ENCODE measurements around the gene SUN5.
"Not testable (repeated sequence)": the region's sequence is repeated elsewhere in the genome, so short reads cannot be mapped to it uniquely, and the experiment has no call there.

Gene SUN5

DNA sequence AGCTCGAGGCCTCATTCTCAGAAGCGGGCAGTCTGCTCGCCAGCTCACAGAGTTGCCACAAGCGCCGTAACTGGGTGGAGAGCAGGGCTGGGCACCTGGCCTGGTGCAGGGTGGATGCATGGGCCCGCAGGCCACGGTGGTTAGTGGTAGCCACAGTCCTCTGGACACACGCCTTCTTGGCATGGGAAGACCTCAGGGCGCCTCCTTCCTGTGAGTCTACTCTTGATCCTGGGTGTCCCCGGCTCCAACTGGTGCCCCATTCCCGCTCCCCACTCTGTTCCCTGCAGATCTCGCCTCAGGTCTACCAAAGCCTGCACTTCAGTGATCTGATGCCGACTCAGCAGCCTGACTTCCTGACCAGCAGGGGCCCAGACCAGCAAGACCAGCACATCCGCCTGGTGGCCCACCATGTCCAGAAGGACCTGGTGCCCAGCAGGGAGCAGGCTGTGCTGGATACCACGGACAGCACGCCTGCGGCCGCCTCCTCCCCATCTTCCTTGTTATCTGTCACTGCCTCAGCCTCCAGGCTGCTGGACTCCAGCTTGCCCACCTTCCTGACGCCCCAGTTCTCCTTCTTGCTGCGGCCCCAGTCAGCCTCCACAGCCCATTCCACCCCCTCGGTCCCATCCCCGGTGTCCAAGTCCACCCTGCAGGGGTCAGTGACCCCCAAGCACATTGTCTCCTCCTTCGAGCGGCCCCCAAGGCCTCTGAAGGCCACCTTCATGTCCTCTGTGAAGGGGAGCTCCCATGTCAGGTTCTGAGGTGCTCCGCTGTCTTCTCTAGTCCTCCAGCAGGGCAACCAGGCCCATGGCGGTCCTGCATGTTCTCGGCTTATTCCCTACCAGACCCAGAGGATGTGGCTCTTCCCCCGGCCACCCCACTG, 43.1 kb downstream of the SUN5 start:
- no peak for DNase-seq

DNA sequence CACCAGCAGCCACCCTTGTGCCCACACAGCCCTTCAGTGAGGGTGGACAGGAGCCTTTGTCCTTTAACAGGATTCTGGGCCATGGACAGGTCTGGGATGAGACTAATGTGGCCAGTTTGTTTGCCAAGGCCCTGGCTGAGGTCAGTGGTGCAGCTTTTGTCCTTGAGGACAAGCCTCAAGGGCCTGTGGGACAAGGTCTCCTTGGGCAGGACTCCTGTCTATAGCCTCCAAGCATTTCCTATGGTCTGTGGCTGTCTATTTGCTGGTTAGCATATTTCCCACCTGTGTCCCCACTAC, 44.1 kb downstream of the SUN5 start:
- no peak for DNase-seq

DNA sequence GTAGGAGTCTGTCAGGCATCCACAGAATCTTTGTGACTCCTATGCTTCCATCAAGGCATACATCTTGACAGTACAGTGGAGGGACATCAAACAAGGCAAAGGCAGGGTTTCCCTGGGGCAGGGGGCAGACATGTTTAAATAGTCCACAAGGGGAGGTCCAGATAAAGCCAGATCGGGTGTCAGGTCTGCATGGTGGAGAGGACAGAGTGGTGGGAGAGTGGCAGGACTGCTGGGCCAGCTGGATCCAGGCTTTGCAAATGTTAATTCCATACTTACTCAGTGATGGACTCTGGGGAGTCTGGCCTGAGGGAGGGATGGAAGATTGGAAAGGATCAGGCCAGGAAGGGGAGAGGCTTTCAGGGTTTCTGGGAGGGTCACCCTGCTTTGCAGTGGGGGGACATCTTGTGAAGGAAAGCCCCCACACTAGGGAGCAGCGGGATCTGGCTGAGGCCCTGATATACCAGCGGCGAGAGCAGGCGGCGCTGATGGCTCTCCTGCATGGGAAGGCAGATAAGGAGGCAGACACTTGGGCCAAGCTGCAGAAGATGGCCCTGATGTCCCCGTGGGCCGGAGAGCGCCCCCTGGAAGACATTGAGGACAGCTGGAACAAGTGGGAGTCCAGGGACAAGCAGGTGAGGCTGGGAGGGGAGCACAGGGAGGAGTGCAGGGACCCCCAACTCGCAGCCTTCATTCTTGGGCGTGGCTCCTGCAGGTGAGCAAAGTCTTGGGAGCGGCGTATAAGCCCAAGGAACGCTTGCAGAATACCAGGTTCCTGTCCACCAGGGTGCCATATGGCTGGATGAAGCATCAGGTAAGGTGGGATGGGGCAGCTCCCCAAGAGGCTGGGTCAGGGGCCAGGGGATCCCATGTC, 44.6 kb downstream of the SUN5 start:
- no peak for DNase-seq

DNA sequence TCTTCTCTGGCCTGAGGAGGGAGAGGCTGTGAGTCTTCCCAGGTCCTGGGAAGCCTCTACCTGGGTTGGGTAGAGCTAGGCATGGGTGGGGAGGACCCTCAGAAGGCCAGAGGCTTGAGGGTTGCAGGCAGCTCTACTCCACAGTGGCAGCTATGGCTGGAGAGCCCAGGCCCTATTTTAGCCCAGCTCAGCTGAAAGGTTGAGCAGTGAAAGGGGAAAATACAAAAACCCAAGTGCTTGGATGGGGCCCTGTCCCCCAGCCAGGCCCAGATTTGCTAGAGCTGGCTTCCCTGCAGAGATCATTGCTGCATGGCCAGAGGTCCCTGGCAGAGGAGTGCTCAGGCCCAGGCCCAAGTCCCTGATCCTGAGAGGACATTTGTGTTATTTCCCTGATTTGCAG, 45.7 kb downstream of the SUN5 start:
- no peak for DNase-seq

DNA sequence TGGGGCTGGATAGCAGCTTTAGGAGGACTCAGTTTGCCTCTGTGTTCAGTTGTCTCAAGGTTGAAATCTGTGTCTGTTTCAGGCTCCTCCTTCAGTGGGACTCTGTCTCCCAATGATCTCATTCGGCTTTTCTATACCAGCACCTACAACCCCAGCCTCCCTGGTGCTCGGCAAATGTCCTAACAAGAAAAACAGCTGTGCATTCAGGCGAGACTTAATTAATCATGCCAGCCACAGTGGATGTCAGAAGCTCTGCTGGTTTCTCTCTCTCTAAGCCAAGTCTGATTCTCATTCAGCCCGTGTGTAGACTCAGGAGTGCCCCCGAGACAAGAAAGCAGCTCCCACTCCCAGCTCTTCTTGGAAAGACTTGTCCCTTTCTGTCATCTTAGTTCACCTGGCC, 46.8 kb downstream of the SUN5 start:
- no peak for DNase-seq

DNA sequence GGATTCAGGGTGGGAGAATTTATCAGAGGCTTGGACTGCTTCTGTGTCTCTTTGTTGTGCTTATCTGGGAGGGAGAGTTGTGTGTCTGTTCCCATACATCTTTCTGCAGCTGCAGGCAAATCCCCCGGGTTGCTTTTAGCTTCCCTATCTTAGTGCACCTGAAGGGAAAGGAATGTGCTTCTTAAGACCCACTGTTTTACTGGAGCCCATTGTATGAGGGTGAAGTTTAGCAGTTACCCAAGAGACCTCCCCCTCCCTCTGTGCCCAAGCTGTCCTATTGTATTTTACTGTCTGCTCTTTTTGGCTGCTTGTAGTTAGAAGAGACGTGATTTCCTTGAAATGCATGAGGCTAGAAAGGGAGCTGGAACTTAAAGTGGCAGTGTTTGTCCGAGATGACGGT, 53.7 kb downstream of the SUN5 start:
- not testable (repeated sequence) for DNase-seq

DNA sequence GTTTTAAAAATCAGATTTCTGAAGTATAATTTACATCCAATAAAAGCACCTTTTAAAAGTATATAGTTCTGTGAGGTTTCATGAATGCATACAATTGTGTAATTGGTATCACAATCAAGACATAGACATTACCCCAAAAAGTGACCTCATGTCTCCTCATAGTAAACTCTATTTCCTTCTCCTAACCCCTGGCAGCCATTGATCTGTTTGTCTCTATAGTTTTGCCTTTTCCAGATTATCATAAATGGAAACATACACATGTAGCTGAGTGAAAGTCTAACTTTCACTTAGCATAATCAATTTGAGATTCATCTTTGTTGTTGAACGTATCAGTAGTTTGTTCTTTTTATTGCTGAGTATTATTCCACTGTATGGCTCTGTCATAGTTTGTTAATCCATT, 57.6 kb downstream of the SUN5 start:
- DNase-seq = no peak

DNA sequence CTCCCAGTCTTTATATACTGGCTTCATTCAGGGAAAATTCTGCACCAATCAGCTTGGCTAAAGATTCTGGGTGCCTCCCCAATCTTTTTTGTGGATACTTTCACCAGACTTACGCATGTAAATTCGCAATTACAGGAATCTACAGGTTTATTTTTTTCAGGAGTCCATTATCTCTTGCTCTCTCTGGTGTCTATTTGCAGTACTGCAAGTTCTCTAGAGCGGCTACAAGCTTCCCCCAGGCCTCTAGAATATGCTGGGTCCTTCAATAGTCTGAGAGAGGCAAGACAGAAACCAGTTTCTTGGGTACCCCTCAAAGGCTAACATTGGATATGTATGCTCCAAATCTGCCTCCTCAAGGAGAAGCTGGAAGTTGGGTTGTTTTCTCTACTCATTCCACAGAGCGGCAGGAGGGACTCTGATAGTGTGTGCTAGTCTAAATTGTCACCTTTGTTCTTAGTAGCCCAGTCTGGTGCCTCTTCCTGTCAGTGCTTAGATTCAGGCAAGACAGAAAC, 58.5 kb downstream of the SUN5 start:
- peak; percentile 17 for DNase-seq

DNA sequence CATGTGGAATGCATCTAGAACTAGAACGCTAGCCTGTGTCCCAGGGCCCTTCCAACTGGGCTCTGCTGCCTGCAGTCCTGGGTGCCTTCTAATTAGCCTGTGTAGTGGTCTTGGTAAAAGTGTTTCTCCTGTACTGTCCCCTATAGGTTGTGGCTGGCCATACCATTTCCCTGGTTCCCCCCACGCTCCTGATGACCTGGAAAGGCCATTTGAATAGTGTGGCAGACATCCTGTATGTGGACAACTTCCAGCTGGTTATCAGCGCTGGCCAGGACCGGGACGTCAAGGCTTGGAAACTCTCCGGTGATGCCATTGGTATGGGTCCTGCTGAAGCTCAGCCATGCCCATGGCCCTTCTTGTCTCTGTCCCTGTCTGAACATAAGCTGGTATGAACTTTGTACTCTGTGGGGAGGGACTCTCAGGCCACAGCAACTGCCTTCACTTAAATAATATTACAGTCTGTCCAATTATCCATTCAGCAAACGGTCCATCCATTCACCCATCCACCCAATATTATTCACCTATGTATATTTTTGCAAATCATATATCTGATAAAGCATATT, 60.7 kb downstream of the SUN5 start:
- no peak for DNase-seq

DNA sequence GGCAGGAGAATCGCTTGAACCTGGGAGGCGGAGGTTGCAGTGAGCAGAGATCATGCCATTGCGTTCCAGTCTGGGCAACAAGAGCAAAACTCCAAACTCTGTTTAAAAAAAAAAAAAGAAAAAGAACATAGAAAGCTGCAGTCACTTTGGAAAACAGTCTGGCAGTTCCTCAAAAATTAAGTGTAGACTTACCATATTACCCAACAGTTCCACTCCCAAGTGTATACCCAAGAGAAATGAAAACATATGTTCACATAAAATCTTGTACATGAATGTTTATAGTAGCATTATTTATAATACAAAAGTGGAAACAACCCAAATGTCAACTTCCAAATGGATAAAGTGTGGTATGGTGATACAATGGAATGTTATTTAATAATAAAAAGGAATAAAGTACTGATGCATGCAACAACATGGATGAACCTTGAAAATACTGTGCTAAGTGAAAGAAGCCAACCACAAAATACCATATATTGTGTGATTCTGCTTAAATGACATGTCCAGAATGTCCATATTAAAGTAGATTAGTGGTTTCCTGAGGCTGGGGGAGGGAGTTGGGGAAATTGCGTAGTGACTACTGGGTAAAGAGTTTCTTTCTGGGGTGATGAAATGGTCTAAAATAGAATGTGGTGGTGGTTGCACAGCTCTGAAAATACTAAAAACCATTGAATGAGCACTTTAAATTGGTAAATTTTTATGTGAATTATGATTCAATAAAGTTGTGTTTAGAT, 62.9 kb downstream of the SUN5 start:
- DNase-seq = no peak

DNA sequence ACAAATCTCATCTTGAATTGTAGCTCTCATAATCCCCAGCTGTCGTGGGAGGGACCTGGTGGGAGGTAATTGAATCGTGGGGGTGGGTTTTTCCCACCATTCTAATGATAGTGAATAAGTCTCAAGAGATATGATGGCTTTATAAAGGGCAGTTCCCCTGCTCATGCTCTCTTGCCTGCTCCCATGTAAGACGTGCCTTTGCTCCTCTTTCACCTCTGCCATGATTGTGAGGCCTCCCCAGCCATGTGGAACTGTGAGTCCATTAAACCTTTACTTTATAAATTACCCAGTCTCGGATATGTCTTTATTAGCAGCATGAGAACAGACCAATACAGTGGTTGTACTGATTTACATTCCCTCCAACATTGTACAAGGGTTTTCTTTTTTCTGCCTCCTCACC, 69.7 kb downstream of the SUN5 start:
- DNase-seq = no peak
